IPS-18c (cell line): ENCODE measurements around the gene ARGLU1.

ENCODE experiments used
- H3K4me3 ChIP-seq: 2 replicates; pipeline ENCODE4 v1.7.0; 2013; ENCODE audit warnings: low read depth, mild to moderate bottlenecking, low read length, moderate library complexity; ENCODE audit not compliant: insufficient read depth
- H3K9me3 ChIP-seq: one replicate; pipeline ENCODE4 v1.6.1; 2013; ENCODE audit warnings: mild to moderate bottlenecking, low read length, moderate library complexity; ENCODE audit not compliant: control insufficient read depth, insufficient read depth

The ARGLU1 gene

DNA sequence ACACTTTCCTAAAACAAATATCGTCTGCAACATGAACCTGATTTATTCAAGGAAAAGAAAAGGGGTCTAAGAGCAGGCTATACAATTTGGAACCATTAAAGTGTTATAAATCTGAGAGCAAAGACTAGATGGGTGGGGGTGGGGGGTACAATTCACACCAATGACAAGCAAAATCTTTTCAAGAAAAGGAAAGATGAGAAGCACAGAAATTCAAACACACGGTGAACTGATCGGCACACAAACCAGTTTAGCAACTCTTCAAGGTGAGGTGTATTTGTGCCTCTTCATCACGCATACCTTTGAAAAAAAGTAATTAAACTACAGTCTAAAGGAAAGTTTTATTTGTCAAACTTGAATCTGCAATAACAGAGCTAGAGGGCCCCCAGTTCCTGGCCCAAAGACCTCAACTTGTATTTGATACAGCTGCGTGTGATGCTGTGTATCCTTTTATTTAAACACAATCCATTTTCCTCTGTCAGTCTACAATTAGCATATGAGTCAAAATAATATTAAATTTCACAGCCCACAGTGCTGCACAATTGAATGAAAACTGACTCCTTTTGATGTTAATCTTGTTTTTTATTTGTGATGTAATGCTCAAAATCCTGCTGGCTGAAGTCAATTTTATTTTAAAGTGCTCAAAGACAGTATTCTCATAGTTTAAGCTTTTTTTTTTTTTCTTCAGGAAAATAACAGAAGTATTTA is 46.7 kb downstream of the ARGLU1 start:
- Histone ChIP-seq H3K4me3 (no peak overlapping the region), H3K9me3 (no peaks in the 10 kb centered on the region)

DNA sequence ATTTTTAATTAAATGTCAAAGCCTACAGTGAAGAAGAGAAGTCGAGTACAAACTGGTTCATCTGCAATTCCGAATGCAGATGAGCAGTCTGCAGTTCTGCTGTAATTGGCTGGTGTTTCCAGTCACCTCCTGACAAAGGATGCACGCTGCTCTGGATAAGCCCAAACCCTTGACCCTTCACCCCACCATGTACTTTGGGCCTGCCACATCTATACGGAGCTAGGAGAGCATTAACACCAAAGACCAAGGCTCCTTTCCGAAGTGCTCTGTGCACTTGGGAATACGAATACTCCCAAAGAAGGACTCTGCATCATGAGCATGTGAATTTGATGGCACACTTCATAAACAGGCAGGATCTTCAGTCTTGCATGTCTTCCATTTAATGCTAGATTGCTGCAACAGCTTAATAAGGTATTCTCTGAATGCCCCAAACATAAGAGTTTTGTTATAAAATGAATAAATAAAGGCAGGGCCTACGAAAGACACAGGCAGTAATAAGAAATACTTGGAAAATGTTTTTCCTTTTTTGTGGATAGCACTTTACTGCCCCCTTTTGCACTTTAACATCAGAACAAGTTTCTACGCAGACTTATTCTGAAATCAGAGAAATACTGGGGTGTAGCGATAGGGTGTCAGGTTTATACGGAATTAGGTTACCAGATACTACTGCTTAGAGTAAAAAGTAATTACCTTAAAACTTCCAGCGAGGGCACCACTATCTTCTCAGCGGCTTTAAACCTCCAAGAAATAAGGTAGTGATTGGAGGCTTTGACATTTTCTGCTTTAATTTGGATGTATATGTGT is 47.5 kb downstream of the ARGLU1 start:
- Histone ChIP-seq H3K9me3 (no peaks in the 10 kb centered on the region), H3K4me3 (no peak overlapping the region)

DNA sequence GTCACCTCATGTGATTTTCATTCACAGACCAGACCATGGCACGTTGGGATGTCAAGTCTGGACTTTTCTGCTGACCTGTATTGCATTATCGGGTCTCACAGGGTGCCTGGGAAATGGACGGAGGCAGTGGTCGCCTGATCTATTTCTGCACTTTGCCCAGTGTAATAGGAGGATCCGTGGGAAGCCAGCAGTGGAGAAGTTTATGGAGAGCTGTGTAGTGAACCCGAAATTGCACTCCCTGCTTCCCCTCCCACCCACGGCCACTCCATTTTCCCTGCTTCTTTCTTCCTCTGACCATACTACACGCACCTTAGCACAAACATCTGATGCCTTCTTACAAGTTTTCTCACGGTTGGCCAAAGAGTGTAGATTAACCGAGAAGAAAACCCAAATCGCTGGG is 49.4 kb downstream of the ARGLU1 start:
- Histone ChIP-seq H3K4me3 (no peak overlapping the region), H3K9me3 (no peaks in the 10 kb centered on the region)

- no peaks in the 10 kb centered on the region for H3K9me3 ChIP-seq
- no peak overlapping the region for H3K4me3 ChIP-seq
Observed at GRCh38 chr13:106517109-106517847, 50.7 kb downstream of the ARGLU1 start.

DNA sequence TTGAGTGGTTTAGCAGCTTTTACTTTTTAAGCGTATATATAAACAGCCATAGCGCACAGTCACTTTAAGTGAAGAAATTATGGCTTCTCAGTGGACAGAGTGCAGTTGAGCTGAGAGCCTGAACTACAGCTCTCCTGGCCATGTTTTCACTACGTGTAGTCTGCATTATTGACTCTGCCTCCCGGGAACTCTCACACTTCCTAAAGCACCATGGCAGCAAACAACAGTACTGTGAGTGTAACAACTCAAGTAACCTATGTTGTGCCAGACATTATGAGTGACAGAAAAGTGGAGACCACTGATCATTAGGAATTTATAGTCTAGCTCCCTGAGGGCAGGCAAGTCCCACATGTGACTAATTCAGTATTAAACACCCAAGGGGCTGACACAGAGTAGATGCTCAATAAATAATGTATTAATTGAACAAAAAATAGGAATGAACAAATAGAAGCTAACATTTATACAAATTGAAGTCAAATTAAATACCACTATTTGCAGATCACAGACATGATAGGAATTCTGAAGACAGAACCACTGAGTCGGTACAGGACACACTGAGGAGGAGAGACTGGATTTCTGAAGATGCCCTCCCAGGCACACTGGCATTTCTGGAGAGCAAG is 52.2 kb downstream of the ARGLU1 start:
- Histone ChIP-seq H3K9me3 (no peaks in the 10 kb centered on the region), H3K4me3 (no peak overlapping the region)

- H3K9me3 ChIP-seq: no peaks in the 10 kb centered on the region
- H3K4me3 ChIP-seq: no peak overlapping the region
Observed at GRCh38 chr13:106514928-106515634, 52.9 kb downstream of the ARGLU1 start.

DNA sequence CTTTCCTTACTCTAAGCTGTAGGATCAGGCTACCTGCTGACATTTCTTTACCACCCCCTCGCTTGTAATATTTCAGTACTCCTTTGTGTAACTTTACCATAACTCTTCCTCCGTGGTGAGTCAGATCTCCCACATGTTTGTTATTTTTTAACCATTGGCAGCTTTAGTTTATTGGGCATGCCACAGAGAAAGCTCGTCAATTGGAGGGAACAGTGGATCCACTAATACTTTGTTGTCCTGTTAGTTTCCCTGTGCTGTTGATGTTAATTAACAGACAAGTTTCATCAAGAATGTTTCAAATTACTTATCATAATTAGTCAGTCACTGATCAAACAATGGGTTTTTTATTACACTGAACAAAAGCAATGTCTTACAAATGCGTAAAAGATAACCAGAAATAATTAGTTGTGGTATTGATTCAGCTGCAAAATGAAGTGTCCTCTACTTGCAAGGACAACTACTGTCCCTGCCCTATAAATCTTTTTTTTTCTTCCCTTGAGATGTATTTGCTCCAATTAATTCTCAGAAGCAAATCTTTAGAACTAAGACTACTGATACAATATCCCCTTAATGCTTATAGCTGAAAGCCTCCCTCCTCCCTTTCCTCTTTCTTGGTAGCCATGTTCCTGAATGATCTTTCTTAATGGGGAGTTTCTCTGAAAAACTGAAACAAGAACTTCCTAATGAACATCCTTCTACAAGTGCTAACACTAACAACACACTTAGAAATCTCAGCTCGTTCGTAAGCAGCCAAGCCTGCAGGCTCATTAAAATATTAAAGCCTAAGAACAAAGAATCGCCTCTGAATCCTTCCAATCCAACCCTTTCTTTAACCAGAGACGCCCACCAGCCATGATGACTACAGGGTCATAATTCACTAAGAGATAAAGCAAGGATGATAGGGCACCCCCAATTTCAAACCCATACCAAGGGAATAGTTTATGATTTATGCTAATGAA is 54.6 kb downstream of the ARGLU1 start:
- Histone ChIP-seq H3K4me3 (no peak overlapping the region), H3K9me3 (no peaks in the 10 kb centered on the region)

- no peak overlapping the region for H3K4me3 ChIP-seq
- H3K9me3 ChIP-seq: no peaks in the 10 kb centered on the region
Observed at GRCh38 chr13:106507560-106508274, 60.2 kb downstream of the ARGLU1 start.

- H3K9me3 ChIP-seq: no peaks in the 10 kb centered on the region
- no peak overlapping the region for H3K4me3 ChIP-seq
Observed at GRCh38 chr13:106506286-106506685, 61.7 kb downstream of the ARGLU1 start.

DNA sequence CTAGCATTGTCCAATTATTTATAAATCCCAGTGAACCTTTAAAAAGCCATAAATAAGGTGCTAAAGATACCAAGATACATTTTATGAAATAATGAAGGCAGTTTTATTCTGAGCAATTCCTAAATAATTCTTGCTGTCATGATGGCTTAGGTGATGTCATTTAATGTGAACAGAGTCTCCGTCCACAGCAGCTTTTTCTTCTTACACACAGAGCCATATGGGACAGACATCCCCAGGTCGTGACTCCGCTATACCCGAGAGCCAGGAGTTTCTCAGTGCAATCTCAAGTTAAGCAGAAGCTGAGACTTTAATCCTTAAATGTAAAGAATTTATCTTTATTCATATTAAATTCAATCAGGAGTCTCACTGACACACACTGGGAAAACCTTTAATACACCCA is 62.2 kb downstream of the ARGLU1 start:
- no peaks in the 10 kb centered on the region for H3K9me3 ChIP-seq
- no peak overlapping the region for H3K4me3 ChIP-seq

DNA sequence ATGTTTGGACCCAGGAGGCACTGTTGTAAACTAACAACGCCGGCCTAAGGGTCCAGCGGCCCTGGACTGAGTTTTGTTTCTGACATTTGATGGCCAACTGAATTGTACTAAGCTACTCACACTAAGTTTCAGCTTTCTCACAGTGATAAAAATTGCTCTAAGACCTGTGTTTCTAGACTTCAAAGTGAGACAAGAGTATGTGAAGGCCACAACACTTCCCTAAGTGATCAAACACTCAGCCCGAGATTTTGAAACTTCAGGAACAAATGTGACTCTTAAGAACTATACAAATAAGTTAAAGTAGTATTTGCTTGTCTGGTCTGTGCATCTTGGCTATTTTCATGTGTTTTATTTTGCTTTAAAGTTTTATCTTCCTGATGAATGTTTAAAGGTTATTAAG is 62.6 kb downstream of the ARGLU1 start:
- Histone ChIP-seq H3K9me3 (no peaks in the 10 kb centered on the region), H3K4me3 (no peak overlapping the region)

DNA sequence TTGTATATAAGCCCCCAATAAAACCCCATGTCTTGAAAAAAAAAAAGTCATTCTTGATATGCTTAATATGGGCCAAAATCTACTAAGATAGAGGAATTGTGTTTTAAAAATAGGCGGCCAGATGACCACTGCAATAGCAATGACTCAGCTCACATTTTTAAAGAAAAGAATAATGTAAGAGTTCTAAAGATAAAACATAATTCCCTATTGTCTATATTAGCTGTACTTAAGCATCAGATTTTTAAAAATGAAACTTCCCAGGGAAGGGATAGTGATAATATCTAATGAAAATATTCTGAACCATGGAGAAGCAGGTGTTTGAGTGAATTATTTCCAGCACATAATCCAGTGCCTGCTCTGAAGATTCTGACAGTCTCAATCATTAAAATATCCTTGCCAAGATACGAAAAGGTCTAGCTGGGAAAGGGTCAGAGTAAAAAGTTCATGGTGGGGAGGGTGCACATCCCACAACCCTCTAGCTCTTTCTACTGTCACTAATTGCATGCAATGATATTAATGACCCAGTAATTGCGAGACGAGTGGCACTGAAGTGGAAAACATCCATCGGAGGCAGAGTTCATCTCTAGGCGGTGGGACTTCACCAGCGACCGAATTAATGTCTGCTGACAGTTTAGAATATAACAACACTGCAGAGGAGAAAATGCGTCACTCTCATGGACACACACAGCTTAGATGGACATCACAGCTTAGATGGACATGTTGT is 64.0 kb downstream of the ARGLU1 start:
- H3K4me3 ChIP-seq: no peak overlapping the region
- no peaks in the 10 kb centered on the region for H3K9me3 ChIP-seq

GRCh38 chr13:106503272-106503671 is 64.7 kb downstream of the ARGLU1 start:
- Histone ChIP-seq H3K9me3 (no peaks in the 10 kb centered on the region), H3K4me3 (no peak overlapping the region)

DNA sequence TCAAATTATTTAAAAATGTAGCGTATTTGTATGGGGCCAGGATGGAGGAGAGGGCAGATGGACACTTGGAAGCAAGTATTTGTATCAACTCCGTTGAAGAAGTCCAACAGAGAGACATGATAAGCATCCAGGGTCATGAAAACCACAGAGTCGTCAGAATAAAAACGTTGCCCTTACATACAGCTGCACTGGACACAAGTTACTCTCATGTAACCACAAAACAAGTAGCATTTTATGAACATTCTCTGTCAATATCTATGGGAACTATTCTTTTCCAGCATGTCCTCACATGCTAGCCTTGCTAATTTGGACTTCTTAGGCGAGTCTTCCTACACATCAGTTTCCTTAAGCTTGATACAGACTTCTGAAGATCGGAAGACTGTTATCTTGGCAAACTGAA is 67.5 kb downstream of the ARGLU1 start:
- H3K9me3 ChIP-seq: no peaks in the 10 kb centered on the region
- H3K4me3 ChIP-seq: no peak overlapping the region

GRCh38 chr13:106499896-106500295 is 68.0 kb downstream of the ARGLU1 start:
- Histone ChIP-seq H3K4me3 (no peak overlapping the region), H3K9me3 (no peaks in the 10 kb centered on the region)
